GM18508 (cell line): ENCODE data around the gene TENM3.

ENCODE experiments used
- ATAC-seq: cut with Tn5 transposase; IDR thresholded peaks from one replicate; pipeline ENCODE4 v1.9.1; 2021; ENCODE audit warnings: moderate number of reproducible peaks; ENCODE audit not compliant: insufficient read depth, unreplicated experiment

TENM3 gene

DNA sequence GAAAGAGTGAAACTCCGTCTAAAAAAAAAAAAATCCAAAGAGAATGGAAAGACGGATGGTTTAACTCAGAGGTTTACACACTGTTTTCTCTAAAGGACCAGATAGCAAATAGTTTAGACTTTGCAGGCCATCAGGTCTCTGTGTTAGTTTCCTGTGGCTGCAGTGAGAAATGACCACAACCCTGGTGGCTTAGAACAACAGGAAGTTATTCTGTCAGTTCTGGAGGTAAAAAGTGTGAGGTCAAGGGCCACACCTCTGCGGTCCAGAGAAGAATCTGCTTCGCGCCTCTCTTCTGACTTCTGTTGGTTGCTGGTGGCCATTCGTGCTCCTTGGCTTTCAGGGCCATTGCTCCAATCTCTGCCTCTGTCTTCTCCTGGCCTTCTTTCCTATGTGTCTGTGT lies 76.9 kb downstream of the TENM3 start:
- ATAC-seq, result no peak

DNA sequence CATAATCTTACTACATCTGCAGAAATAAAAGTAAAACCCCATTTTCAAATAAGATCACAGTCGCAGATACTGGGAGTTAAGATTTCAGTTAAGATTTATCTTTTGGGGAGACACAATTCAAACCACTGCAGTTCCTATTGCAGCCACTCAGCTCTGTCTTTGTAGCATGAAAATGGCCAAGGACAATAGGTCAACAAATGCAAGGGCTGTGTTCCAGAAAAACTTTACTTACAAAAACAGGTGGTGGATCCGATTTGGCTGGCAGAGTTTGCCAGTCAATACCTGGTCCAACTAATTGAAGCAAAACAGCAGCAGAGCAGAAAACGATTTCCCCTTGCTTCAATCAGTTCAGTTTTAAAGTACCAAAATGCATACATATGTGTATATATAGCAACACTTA lies 77.4 kb downstream of the TENM3 start:
- ATAC-seq, result no peak

DNA sequence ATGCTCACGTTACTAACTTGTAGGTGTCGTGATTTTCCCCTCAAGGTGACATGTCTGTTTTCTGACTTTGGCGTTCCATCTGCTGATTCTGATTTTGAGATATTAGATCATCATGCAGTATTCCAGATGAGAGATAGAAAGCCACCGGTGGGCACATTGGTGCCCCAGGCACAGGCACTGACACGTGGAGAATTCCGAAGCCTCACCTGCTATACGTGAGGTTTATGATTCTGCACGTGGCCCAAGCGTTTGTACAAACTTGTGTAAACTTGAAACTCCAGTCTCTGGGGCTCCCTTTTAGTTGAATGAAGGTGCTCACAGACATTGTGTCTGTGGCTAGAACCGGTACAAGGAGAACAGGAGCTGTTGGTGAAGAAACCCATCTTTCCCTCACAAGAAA lies 81.1 kb downstream of the TENM3 start:
- no peak for ATAC-seq

DNA sequence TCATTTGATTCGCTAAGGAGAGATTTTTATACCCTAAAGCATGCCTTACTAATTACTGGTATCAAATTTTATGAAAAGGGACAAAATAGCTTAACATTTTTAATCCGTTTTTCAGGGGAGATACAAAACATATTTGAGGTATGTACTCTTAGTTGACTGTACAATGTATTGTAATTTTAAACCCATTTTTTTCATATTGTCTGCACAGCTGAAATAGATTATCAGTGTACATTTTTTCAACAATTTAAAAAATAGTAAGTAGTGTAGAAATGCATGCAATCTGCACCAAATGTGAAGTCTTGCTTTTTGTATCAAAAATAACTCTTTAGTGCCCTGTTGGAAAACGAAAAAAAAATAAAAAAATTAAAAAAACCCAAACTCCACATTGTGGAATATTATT lies 82.2 kb downstream of the TENM3 start:
- no peak for ATAC-seq

DNA sequence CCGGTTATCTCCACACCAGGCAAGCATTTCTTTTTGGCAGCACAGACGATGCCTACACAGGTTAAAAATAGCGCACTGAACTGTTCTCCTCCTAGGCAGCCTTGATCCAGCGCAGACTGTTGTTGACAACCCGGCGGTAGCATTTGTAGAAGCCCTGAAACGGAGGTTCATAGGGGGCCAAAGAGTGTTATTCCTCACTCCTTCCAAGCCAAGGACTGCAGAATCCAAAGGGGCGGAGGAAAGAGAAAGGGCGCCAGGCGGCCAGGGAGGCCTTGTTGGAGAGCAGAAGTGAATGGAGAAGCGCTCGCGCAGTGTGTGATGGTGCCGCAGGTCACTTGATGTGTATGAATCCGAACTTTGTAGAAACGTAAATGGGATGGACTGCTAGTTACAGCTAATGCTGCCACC lies 82.7 kb downstream of the TENM3 start:
- ATAC-seq, result no peak

DNA sequence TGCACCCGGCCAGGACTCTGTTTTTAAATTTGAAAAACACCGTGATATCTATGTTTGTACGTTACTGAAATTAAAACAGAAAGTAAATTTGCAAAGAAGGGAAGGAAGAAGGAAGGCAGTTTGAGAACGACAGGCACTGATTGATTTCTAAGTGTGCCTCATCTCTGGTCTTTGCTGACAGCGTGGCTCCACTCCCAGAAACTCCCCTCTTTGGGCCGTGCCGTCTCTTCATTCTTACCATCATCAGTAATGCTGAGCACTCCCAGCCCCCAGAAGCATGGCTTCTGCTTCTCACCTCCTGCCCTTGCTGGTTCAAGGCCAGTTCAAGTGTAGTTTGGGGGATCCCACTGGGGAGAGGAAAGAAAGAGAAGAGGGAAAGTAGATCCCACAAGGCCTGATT lies 85.3 kb downstream of the TENM3 start:
- ATAC-seq, result no peak

DNA sequence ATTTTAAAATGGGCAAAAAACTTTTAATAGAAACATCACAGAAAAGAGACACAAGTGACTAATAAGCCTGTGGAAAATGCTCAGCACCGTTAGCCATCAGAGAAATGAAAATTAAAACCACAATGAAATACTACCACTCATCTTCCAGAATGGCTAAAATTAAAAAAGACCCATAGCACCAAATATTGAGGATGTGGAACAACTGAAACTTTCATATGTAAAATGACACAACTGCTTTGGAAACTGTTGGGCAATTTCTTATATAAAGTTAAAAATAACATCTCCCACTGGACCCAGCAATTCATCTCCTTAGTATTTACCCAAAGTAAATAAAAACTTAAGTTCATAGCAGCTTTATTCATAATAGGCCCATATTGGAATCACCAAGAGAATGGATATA lies 94.2 kb downstream of the TENM3 start:
- ATAC-seq, result no peak

DNA sequence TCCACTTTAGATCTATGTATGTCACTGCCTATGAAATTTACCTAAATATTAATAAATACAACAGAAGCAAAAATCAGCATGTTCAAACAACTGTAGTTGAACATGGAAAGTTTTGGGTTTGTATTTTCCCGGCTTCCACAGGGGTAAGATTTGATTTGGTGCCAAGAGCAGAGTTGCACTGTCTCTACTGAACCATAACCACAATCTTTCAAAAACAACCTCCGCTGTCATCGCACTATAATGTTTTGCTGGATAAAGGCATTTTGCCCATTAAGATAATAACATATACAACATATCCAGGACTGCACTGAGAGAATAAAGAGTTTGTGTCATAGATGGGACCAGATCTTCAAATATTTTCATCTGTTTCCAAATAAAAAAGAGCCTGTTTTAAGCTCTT lies 94.9 kb downstream of the TENM3 start:
- ATAC-seq, result no peak

DNA sequence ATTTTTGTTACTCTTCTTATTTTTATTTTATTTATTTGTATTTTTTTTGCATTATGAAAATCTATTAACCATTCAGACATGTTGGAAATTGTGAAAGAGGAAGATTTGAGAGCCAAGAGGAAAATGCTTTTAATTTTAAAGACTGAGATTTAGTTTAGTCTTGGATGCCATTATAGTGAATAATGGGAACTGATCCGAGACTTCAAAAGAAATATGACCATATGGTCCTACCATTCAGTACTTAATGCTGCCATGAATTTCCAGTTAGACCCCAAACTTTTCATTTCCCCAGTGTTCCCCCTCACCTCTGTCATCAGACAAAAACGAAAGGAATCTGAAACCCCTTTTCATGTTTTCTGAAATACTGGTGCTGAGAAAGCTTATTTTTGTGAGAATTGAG lies 95.5 kb downstream of the TENM3 start:
- no peak for ATAC-seq

DNA sequence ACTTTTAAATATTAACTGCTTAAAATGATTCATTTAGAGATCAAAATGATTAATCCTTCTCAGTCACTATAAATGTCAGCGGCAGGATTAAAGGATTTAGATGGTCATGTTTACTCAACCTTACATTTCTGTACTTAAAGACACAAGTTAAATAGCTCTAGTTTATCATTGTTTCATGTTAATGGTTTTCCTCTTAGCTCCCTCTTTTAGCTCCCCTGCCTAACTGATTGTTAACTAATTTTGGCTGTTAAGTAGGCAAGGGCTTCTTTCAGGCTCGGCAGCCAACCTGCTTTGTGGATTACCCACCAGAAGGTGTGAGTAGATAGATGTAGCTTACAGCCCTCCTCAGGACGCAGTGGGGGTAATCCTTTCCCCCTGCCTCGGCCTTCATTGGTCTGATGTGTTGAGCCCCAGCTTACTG lies 96.0 kb downstream of the TENM3 start:
- ATAC-seq, result no peak

DNA sequence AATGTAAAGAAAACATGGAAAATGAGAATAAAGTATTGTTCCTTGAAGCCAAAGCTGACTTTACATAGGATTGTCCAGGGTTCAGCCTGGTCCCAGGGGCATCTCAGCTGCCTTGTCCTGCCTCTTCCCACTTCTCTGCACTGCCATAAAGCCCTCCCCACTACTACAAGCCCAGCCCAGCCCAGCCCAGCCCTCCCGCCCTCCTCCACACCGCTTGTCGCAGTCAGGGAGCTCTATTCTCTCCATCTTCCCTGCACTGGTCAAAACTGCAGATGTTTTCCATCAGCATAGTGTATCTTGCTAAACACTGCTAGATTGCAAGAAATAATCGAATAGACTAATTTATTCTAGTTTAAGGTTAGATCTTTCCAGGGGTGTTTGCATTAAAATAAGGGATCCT lies 100.3 kb downstream of the TENM3 start:
- no peak for ATAC-seq

DNA sequence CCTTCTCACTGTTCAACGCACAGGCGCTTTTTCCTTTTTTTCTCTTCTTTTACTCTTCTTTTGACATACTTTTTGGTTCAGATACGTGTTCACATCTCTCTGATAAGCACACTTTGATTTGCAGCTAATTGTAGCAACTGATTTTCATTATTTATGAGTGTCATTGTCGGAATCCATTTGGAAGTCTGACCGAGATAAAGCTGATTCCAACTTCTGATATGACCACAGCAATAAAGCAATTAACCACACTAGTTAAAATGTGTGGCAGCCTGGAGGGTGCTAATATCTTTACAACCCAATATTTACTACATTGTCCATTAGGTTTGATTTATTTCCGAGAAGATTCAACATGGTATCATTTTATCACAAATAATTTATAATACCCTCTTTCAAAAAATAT lies 101.8 kb downstream of the TENM3 start:
- no peak for ATAC-seq

DNA sequence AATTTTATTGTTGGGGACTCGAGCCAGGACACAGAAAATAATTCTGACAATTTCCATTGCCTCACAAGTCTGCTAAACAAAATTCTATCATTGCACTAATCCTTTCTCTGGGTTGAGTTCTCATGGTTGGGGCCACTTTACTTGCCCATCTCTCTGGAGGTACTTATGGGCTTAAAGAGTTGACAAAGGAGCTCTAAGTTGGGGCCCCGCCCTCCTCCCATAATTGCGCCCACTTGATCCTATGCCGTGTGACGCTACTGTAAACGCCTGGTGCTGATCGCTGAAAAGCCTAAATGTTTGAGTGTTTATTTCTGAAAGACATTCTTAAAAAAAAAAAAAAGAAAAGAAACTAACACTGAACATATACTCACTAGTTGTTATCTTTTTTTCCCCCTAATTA lies 103.0 kb downstream of the TENM3 start:
- no peak for ATAC-seq

DNA sequence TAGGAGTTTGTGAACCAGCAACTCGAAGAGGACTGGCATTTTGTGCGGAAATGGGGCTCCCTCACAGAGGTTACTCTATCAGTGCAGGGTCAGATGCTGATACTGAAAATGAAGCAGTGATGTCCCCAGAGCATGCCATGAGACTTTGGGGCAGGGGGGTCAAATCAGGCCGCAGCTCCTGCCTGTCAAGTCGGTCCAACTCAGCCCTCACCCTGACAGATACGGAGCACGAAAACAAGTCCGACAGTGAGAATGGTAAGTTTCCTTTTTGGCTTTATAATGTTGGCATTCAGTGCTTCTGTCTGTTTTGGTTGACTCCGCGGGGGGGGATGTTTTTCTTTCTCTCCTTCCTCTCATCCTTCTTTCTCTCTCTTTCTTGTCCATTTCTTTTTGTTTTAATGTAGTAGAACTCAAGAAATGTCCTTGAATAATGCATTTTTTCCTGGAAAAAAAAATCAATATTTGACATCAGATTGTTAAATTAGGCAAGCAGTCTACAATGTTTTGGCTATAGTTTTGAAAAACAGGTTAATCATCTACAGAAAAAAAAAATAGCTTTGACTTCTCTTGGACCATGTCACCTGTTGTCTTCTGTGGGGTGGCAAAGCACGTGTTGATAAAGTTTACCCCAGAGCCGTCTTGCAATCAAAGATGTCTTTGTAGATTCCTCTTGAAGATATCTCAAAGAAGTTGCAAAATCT lies 103.6 kb downstream of the TENM3 start:
- no peak for ATAC-seq

DNA sequence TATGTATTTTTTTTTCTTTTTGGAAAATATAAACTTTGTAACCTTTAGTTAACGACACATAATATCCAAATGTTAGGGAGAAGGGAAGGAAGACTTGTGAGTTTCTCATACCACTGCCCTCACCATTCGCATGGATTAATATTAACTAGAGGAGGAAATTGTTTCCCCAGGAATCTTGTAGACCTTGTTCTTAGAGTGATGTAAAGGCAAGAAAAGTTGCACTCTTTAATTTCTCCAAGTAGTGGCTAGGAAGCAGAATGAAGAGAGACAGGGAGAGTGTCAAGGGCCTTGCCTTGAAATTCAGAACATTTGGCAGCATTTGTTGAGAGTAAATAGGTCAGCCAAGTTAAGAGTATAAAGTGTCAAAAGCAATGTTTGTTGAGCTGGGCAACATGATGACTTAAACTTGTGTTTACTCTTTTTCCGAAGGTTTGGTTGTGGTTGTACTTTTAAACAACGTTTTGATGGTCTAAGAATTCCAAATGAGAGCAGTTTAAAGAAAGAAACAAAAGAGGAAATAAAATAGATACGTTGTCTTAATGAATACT lies 105.7 kb downstream of the TENM3 start:
- no peak for ATAC-seq

DNA sequence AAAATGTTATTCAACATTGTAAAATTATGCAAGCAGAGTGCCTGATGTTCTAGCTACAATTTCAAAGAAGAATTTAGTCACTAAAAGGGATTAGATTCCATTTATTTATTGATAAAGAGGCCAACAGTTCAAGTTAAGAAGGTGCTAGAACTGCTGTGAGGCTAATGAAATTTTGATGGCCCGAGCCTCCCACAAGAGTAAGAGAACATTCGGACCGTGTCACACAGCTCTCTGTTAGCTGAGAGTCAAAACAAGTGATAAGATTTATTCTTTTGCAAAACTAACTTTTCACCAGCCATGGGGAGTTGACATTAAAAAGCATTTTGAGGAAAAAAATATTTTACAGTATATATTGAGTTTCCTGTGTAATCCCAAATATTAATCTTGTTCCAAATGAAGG lies 106.8 kb downstream of the TENM3 start:
- ATAC-seq, result no peak

DNA sequence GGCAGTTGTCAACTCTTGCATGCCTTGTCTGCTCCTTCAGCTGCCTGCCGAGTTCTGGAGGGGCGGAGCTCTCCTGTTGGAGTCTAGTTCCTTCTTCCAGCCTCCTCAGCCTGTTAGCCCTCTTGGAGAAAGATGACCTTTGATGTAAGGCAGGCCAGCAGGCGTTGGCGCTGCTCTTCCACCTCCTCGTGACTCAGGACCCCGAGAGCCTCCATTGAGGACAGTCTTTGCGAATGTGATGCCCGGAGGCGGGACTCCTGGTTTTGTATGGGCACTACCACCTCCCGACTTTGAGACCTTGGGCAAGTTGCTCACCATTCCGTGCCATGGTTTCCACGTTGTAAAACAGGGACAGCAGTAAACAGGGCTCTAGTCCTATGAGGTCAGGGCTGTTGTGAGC lies 108.3 kb downstream of the TENM3 start:
- no peak for ATAC-seq

DNA sequence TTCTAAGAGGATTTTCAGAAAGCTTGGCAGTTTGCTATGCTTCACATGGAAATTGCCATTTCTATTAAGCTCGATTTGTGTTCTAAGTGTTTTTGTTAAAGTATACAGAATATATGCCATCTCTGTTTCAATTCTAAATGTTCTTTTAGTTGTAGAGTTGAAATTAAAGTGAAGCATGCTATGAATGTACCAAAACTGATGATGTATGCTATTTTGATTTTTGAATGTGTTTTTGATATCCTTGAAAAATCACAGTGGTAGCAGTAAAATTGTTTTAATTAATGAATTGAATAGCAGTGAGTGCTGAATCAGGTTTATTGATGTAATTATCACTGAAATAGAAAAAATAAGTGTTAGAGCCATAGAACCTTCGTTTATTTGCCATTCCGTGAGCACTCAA lies 110.9 kb downstream of the TENM3 start:
- ATAC-seq, result no peak

DNA sequence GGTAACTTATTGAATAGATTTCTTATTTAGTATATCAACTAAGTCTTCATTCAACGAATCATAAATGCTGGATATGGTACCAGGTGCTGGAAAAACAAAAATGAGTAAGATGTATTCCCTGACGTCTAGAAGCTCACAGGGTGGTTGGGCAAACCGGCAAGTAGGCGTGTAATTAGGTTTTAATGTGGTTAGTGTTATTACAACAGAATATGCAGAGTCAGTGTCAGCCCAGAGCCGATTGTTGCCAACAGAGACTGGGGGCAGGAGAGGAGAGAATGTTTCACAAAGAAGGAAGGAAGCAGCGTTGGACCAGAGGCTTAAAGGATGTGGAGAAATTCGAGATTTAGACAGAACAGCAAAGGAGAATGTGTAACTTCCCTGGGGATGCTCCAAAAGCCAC lies 111.7 kb downstream of the TENM3 start:
- no peak for ATAC-seq

DNA sequence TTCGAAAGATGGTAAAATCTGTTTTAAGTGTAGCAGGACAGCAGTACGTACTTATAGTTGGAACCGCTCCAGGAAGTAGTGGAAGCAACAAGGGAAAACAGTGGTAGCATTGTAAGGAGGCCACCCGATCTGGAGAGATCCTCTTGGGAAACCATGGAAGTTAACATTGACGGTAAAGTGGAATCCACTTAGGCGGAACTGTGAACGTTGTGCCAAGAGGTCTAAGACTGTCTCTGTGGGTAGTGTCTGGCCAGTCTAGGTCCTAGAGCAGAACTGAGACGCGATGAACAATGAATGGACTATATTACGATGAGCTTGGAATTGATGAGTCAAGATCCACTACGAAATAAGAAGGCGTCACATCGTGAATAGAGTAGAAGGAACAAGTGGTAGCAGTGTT lies 124.0 kb downstream of the TENM3 start:
- no peak for ATAC-seq

DNA sequence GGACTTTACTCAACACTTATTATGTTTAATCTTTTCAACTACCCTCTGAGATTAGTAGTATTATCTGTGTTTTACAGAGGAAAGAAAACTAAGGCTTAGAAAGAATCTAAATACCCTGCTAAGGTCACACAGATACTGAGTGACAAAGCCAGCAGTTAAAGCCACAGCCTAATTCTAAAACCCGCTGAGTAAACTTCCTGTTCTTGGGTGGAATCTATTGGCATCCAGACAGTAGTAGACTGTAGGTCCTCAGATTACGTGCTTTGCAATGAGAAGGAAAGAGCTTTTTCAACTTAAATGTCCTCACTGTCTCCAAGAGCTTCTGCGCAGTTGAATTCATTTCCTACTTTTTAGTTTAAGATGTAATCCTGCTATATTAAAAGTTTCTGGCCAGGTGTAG lies 126.0 kb downstream of the TENM3 start:
- ATAC-seq, result no peak

DNA sequence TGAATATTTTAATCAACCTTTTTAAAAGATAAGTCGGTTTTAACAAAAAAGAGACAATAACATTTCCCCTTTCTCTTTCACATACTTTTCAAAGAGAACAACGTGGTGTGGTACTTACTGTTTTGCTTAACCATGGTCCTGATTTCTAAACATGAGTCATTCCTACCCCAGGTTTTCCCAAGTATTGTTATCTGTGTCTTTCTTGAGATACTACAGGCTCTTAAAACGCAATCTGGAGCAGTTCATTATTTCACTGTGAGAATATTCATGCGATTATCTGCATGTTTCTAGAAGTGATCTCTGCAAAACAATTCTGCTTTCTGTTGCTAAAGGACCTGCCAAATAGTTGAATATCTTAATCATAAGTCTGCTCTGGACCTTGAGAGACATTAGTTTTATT lies 127.3 kb downstream of the TENM3 start:
- ATAC-seq, result no peak

DNA sequence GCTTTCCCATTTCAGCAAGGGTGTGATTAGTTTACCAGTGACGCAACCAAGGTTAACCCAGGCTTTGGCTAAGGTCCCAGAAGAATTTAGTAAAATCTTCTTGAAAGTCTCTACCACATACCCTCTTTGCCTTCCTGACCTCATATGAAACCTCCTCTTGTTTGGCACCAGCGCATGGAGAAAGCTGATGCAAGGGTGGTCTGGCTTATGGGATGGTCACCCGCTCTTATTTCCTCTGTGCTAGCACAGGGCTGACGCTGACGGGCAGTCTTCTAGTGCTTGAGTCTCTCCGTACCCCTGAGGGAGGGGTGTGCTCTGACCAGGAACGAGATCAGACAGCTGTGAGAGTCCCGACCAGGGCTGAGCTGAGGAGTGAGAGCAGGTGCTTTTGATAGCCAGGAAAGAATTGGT lies 137.6 kb downstream of the TENM3 start:
- ATAC-seq, result no peak
